Measurements from ENCODE around the gene CACNG7.
A peak's percentile ranks its signal among the peaks of the same experiment; 100 is the strongest.

CACNG7 gene

DNA sequence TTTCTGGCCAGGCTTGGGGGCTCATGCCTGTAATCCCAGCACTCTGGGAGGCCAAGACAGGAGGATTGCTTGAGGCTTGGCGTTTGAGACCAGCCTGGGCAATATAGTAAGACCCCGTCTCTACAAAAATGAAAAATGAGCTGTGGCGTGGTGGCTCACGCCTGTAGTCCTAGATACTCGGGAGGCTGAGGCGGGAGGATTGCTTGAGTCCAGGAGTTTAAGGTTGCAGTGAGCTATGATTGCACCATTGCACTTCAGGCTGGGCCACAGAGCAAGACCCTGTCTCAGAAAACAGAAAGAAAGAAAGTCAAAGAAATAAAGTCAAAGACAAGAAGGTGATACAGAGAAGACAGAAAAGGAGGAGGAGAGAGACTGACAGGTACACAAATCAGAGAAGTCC lies 79.9 kb downstream of the CACNG7 start:
- H3K27ac ChIP-seq: no peak overlapping the region
- no peak for DNase-seq
- H3K36me3 ChIP-seq: no peaks in the 10 kb centered on the region
- no peaks in the 10 kb centered on the region for H3K9me3 ChIP-seq (ENCODE audit: severe bottlenecking)
- H3K4me3 ChIP-seq (ENCODE audit: low read depth, low read length): no peak overlapping the region
- TF ChIP-seq, protein P1, sequence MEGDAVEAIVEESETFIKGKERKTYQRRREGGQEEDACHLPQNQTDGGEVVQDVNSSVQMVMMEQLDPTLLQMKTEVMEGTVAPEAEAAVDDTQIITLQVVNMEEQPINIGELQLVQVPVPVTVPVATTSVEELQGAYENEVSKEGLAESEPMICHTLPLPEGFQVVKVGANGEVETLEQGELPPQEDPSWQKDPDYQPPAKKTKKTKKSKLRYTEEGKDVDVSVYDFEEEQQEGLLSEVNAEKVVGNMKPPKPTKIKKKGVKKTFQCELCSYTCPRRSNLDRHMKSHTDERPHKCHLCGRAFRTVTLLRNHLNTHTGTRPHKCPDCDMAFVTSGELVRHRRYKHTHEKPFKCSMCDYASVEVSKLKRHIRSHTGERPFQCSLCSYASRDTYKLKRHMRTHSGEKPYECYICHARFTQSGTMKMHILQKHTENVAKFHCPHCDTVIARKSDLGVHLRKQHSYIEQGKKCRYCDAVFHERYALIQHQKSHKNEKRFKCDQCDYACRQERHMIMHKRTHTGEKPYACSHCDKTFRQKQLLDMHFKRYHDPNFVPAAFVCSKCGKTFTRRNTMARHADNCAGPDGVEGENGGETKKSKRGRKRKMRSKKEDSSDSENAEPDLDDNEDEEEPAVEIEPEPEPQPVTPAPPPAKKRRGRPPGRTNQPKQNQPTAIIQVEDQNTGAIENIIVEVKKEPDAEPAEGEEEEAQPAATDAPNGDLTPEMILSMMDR (IDR thresholded peaks at IDR 0.05; ENCODE audit: low read depth, low read length): no peak
- no peaks in the 10 kb centered on the region for H3K27me3 ChIP-seq (ENCODE audit: insufficient read depth, low read depth, severe bottlenecking)

DNA sequence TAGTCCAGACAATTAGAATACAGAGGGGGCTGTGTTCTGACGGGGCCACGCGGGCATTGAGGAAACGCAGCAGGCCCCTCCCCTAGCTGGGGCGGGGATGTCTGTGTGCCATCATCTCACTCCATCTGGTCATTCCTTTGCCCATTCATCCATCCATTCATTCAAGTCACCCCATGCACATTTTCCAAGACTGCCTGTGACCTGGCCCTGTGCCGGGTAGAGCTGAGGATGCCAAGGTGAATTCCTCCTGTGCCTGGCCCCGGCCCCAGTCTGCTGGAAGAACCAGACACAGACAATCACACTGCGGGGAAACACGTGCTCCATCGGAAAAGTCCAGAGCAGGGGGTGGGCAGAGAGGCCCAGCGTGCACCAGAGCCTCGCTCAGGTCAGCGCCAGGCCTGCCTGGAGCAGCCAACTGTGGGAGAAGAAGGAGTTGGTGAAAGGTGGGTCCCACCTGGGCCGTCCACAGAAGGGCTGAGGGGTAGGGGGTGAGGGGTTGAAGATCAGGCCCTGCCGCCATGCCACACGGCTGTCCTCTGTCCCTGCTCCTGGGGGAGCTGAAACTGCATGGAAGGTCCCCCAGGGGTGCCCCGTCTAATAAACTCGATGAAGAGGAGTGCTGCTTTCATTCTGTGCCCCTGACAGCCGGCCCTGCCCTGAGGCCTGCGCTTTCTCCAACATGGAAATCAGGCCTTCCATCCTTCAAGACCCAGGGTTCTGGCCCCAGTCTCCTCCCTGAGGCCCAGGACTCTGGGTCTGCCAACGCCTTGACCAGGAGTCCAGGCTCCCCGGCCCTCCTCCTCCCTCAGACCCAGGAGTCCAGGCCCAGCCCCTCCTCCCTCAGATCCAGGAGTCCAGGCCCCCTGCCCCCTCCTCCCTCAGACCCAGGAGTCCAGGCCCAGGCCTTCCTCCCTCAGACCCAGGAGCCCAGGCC lies 80.8 kb downstream of the CACNG7 start:
- H3K36me3 ChIP-seq: no peaks in the 10 kb centered on the region
- no peaks in the 10 kb centered on the region for H3K27me3 ChIP-seq (ENCODE audit: insufficient read depth, low read depth, severe bottlenecking)
- no peak overlapping the region for H3K4me3 ChIP-seq (ENCODE audit: low read depth, low read length)
- H3K27ac ChIP-seq: no peak overlapping the region
- TF ChIP-seq, protein P1 (IDR thresholded peaks at IDR 0.05; ENCODE audit: low read depth, low read length): no peak
- no peaks in the 10 kb centered on the region for H3K9me3 ChIP-seq (ENCODE audit: severe bottlenecking)
- no peak for DNase-seq

DNA sequence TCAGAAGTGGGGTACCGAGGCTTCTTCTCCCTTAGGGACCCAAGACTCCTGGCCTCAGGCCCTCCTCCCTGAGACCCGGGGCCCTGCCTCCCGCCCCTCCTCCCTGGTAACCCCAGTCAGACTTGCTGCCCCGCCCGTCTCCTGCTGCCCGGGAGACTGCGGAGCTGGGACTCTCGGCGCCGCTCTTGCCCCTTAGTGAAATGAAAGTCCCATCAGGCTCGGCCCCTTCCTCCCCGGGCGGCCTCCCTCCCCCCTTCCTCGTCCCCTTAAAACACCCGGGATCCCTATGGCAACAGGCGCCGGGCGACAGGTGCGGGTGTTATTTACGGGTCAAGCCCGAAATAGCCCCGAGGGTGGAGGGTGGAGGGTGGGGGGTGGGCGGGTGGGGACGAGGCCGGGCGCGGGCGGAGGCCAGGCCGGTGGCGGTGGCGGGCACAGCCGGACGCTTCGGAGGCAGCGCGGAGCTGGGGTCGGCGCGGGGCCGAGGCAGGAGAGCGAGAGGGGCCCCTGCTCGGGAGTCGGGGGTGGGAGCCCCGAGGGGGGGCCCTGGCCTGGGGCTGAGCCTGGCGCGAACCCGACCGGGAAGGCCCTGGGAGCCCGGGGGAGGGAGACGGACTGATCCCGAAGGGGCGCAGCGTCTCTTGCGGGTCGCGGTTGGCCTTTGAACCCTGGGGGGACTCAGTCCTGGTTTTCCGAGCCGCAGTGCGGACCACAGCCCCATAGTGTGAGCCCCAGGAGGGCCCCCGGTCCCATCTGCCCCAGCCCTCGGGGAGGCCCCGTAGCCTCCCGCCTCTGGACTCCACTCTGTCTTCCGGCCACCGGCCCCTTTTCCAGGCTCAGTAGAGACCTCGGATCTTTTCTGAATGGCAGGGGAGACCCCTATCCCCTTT lies 82.4 kb downstream of the CACNG7 start, which contains the start of gene CACNG6:
Gene CACNG6 (plus strand): TSS at position 414 of the 890 bp plus-strand sequence. CDS start 1,241 bp downstream, outside the sequence.
- DNase-seq: peak; percentile 96
- H3K27me3 ChIP-seq (ENCODE audit: insufficient read depth, low read depth, severe bottlenecking): no peaks in the 10 kb centered on the region
- H3K27ac ChIP-seq: peak within 1 kb of the TSS; percentile 93
- H3K36me3 ChIP-seq: no peaks in the 10 kb centered on the region
- TF ChIP-seq, protein P1 (IDR thresholded peaks at IDR 0.05; ENCODE audit: low read depth, low read length): no peak
- H3K4me3 ChIP-seq (ENCODE audit: low read depth, low read length): peak within 1 kb of the TSS; percentile 65
- H3K9me3 ChIP-seq (ENCODE audit: severe bottlenecking): no peaks in the 10 kb centered on the region

DNA sequence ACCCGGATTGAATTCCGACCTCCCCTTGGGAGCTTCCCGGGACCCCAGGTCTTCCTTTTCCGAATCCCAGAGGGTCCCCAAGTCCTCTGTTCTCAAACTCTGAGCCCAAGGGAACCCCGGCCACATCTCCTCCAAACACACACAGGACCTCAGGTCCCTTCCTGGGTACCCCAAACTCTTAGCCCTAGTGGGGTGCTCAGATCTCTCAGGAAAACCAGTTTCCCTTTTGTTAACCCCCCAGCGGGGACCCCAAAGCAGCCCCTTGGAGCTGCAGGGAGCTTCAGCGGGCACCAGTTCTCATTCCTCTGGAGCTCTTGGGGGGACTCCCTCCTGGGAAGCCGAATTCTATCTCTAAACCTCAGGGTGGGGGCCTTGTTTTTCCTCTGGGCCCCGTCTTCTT lies 83.1 kb downstream of the CACNG7 start:
- Histone ChIP-seq H3K4me3 (ENCODE audit: low read depth, low read length) (peak overlapping the region; percentile 65), H3K27ac (peak overlapping the region; percentile 93), H3K36me3 (no peaks in the 10 kb centered on the region), H3K27me3 (ENCODE audit: insufficient read depth, low read depth, severe bottlenecking) (no peaks in the 10 kb centered on the region), H3K9me3 (ENCODE audit: severe bottlenecking) (no peaks in the 10 kb centered on the region)
- TF ChIP-seq, protein P1 (IDR thresholded peaks at IDR 0.05; ENCODE audit: low read depth, low read length): no peak
- DNase-seq: no peak

DNA sequence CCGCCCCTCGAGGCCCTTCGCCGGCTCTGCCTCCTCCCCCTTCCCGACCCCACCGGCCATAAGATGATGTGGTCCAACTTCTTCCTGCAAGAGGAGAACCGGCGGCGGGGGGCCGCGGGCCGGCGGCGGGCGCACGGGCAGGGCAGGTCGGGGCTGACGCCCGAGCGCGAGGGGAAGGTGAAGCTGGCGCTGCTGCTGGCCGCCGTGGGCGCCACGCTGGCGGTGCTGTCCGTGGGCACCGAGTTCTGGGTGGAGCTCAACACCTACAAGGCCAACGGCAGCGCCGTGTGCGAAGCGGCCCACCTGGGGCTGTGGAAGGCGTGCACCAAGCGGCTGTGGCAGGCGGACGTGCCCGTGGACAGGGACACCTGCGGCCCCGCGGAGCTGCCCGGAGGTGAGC lies 83.7 kb downstream of the CACNG7 start:
- no peak for DNase-seq
- Histone ChIP-seq H3K27ac (no peak overlapping the region), H3K4me3 (ENCODE audit: low read depth, low read length) (no peak overlapping the region)

More for the DNA sequence above, 83.7 kb downstream of the CACNG7 start:
- Histone ChIP-seq H3K27me3 (ENCODE audit: insufficient read depth, low read depth, severe bottlenecking) (no peaks in the 10 kb centered on the region), H3K36me3 (no peaks in the 10 kb centered on the region), H3K9me3 (ENCODE audit: severe bottlenecking) (no peaks in the 10 kb centered on the region)
- TF ChIP-seq, protein P1 (IDR thresholded peaks at IDR 0.05; ENCODE audit: low read depth, low read length): no peak

Data from WERI-Rb-1 (cell line).